Natural killer cell (primary cell): ENCODE data around the gene ZNF536. TPM values are rescaled to one million over a fixed set of nuclear protein-coding genes. Genes with fewer than 3 reads are reported as not detected.

Experiments
- ATAC-seq, 3 donors: fragments of 150-1000 bp in 2 of 3; fragments of 200-7000 bp in 1 of 3; cut with Tn5 transposase; 1 replicate in 1 of 3; 2 replicates in 2 of 3; pipeline ENCODE4 v1.10.0; 2021; ENCODE audit warnings: mild to moderate bottlenecking in 2 of 3, moderate library complexity in 2 of 3
- DNase-seq, 2 donors: peaks; one replicate each; pipeline versions ENCODE4 v3.0.0 to v3.0.0-alpha.2; 2013 to 2021; ENCODE audit warnings: mixed read lengths in 1 of 2
- H3K27ac ChIP-seq: one replicate; pipeline ENCODE4 v1.5.1; 2013; ENCODE audit warnings: mild to moderate bottlenecking, low read length
- H3K27me3 ChIP-seq: one replicate; pipeline ENCODE4 v1.6.1; 2013; ENCODE audit warnings: low read length; ENCODE audit not compliant: control insufficient read depth, insufficient read depth
- H3K36me3 ChIP-seq: one replicate; pipeline ENCODE4 v1.6.1; 2013; ENCODE audit warnings: low read length; ENCODE audit not compliant: control insufficient read depth, insufficient read depth
- H3K4me1 ChIP-seq: one replicate; pipeline ENCODE4 v1.6.1; 2013; ENCODE audit warnings: low read length; ENCODE audit not compliant: control insufficient read depth, insufficient read depth
- H3K4me3 ChIP-seq: one replicate; pipeline ENCODE4 v1.5.1; 2013; ENCODE audit warnings: low read length
- H3K9me3 ChIP-seq: one replicate; pipeline ENCODE4 v1.6.1; 2013; ENCODE audit warnings: low read length; ENCODE audit not compliant: control insufficient read depth, insufficient read depth
- H3K27ac Mint-ChIP-seq, 2 donors: one replicate each; pipeline ENCODE4 v1.8.0; 2022; ENCODE audit warnings: mild to moderate bottlenecking in 2 of 2, mixed read lengths in 2 of 2, moderate library complexity in 1 of 2
- H3K27me3 Mint-ChIP-seq, 2 donors: one replicate each; pipeline ENCODE4 v1.8.0; 2022; ENCODE audit warnings: low read depth in 2 of 2, mixed read lengths in 2 of 2
- H3K36me3 Mint-ChIP-seq: one replicate; pipeline ENCODE4 v1.8.0; 2022; ENCODE audit warnings: mixed read lengths
- H3K4me1 Mint-ChIP-seq, 2 donors: one replicate each; pipeline ENCODE4 v1.8.0; 2022; ENCODE audit warnings: mixed read lengths in 2 of 2
- H3K4me3 Mint-ChIP-seq: one replicate; pipeline ENCODE4 v1.8.0; 2022; ENCODE audit warnings: mild to moderate bottlenecking, moderate library complexity, mixed read lengths
- H3K9me3 Mint-ChIP-seq, 2 donors: one replicate each; pipeline ENCODE4 v1.8.0; 2022; ENCODE audit warnings: mixed read lengths in 2 of 2
- CTCF ChIP-seq: fragments of 200-600 bp; IDR thresholded peaks from one replicate; pipeline ENCODE4 v1.8.0; 2022; ENCODE audit warnings: antibody characterized with exemption
- WGBS: methylation state at CpG from one replicate; pipeline ENCODE4 v1.1.7; 2013; ENCODE audit warnings: missing lambda C conversion rate; ENCODE audit not compliant: insufficient coverage; 5-methylcytosine and 5-hydroxymethylcytosine counted together
- intact Hi-C: fragments of 100-400 bp; cut with micrococcal nuclease; formaldehyde crosslinking; loops from one replicate; pipeline ENCODE4 v1.14.2; 2022
- total RNA-seq, 4 donors: library from RNA; stranded (reverse); fragments of 120-200 nt in 1 of 4; gene quantifications; one replicate each; pipeline versions ENCODE4 v1.2.3 to v1.2.4, GENCODE V29; 2013 to 2022

ZNF536 gene
- total RNA-seq, 3 donors from 2014 or later (not counting 1 experiment from before 2014, with no cell fraction given): not detected

GRCh38 chr19:30535011-30535410 is 162.8 kb downstream of the ZNF536 start:
- no peak for TF ChIP-seq CTCF
- 76% methylated on average over 9 of the region's 9 CpGs for WGBS
- no peaks in the 10 kb centered on the region for H3K27me3 Mint-ChIP-seq
- intact Hi-C loops: no loop called here
- no peak overlapping the region for H3K4me3 ChIP-seq
- no peaks in the 10 kb centered on the region for H3K36me3 Mint-ChIP-seq
- no peaks in the 10 kb centered on the region for H3K9me3 Mint-ChIP-seq
- H3K27ac Mint-ChIP-seq: no peak overlapping the region
- H3K4me1 Mint-ChIP-seq: no peaks in the 10 kb centered on the region
- no peaks in the 10 kb centered on the region for H3K9me3 ChIP-seq
- no peak overlapping the region for H3K4me3 Mint-ChIP-seq
- no peak for ATAC-seq
- no peaks in the 10 kb centered on the region for H3K27me3 ChIP-seq
- H3K27ac ChIP-seq: no peak overlapping the region
- no peaks in the 10 kb centered on the region for H3K36me3 ChIP-seq
- H3K4me1 ChIP-seq: no peaks in the 10 kb centered on the region
- no peak for DNase-seq

GRCh38 chr19:30536975-30537374 is 164.8 kb downstream of the ZNF536 start:
- no peak overlapping the region for H3K27ac Mint-ChIP-seq
- no peak for ATAC-seq
- intact Hi-C loops: no loop called here
- H3K27ac ChIP-seq: no peak overlapping the region
- no peaks in the 10 kb centered on the region for H3K4me1 Mint-ChIP-seq
- no peaks in the 10 kb centered on the region for H3K36me3 ChIP-seq
- no peak overlapping the region for H3K4me3 ChIP-seq
- TF ChIP-seq CTCF: no peak
- H3K27me3 Mint-ChIP-seq: peaks cover 0 to 7% of the 10 kb centered on the region in 2 donors
- H3K9me3 Mint-ChIP-seq: no peaks in the 10 kb centered on the region
- 85% methylated on average over 7 of the region's 7 CpGs for WGBS
- H3K9me3 ChIP-seq: no peaks in the 10 kb centered on the region
- no peaks in the 10 kb centered on the region for H3K36me3 Mint-ChIP-seq
- no peak overlapping the region for H3K4me3 Mint-ChIP-seq
- no peaks in the 10 kb centered on the region for H3K4me1 ChIP-seq
- DNase-seq: no peak
- no peaks in the 10 kb centered on the region for H3K27me3 ChIP-seq

- H3K27me3 Mint-ChIP-seq: peaks cover 0 to 8% of the 10 kb centered on the region in 2 donors
- no peak for TF ChIP-seq CTCF
- DNase-seq (no peak), ATAC-seq (no peak)
- H3K4me1 ChIP-seq: no peaks in the 10 kb centered on the region
- H3K27ac Mint-ChIP-seq: no peak overlapping the region
- no peaks in the 10 kb centered on the region for H3K9me3 ChIP-seq
- no peak overlapping the region for H3K27ac ChIP-seq
- H3K9me3 Mint-ChIP-seq: no peaks in the 10 kb centered on the region
- no peaks in the 10 kb centered on the region for H3K4me1 Mint-ChIP-seq
- no peaks in the 10 kb centered on the region for H3K27me3 ChIP-seq
- H3K36me3 ChIP-seq: no peaks in the 10 kb centered on the region
- H3K4me3 ChIP-seq: no peak overlapping the region
- H3K36me3 Mint-ChIP-seq: no peaks in the 10 kb centered on the region
- 79% methylated on average over 4 of the region's 4 CpGs for WGBS
- intact Hi-C loops: no loop called here
- no peak overlapping the region for H3K4me3 Mint-ChIP-seq
Measured at GRCh38 chr19:30539315-30539714, 167.1 kb downstream of the ZNF536 start.

GRCh38 chr19:30539981-30540380 is 167.8 kb downstream of the ZNF536 start:
- Histone ChIP-seq H3K27ac (no peak overlapping the region), H3K27me3 (no peaks in the 10 kb centered on the region), H3K36me3 (no peaks in the 10 kb centered on the region), H3K9me3 (no peaks in the 10 kb centered on the region), H3K4me3 (no peak overlapping the region), H3K4me1 (no peaks in the 10 kb centered on the region)
- Mint-ChIP-seq H3K36me3 (no peaks in the 10 kb centered on the region), H3K4me1 (no peaks in the 10 kb centered on the region), H3K27ac (no peak overlapping the region), H3K9me3 (no peaks in the 10 kb centered on the region), H3K27me3 (peaks cover 0 to 8% of the 10 kb centered on the region in 2 donors), H3K4me3 (no peak overlapping the region)
- DNase-seq: no peak
- TF ChIP-seq CTCF: no peak
- WGBS: 87% methylated on average over 8 of the region's 11 CpGs
- intact Hi-C loops: no loop called here
- ATAC-seq: no peak
